HepG2 (cell line): ENCODE measurements around the gene PHLDB1. TPM values are rescaled to one million over a fixed set of nuclear protein-coding genes. Genes with fewer than 3 reads are reported as not detected.

Experiments used
- ATAD3A ChIP-seq: sonication (generic); formaldehyde crosslinking; IDR thresholded peaks from 2 replicates; pipeline ENCODE4 v1.4.0; 2020; ENCODE audit warnings: missing genetic modification reagents
- BRCA1 ChIP-seq: sonication (generic); formaldehyde crosslinking; IDR thresholded peaks from 2 replicates; pipeline ENCODE4 v1.4.0; 2020; ENCODE audit warnings: missing genetic modification reagents
- HMG20A ChIP-seq: IDR thresholded peaks from 2 replicates; pipeline ENCODE4 v1.6.1; 2016; ENCODE audit warnings: borderline replicate concordance
- HNF4G ChIP-seq, 2 experiments: sonication (generic) in 1 of 2; formaldehyde crosslinking in 1 of 2; IDR thresholded peaks; 2 replicates each; pipeline versions ENCODE4 v1.4.0 to v1.6.1; 2011 to 2020; ENCODE audit warnings: borderline replicate concordance in 2 of 2, low read depth in 2 of 2, mild to moderate bottlenecking in 2 of 2, low read length in 1 of 2, missing genetic modification reagents in 1 of 2, moderate library complexity in 1 of 2
- KDM5A ChIP-seq: fragments of 200-600 bp; sonication (generic); IDR thresholded peaks from 2 replicates; pipeline ENCODE4 v1.7.0; 2018; ENCODE audit warnings: antibody characterized with exemption, mild to moderate bottlenecking, low read length, borderline replicate concordance
- KLF6 ChIP-seq: IDR thresholded peaks from 2 replicates; pipeline ENCODE4 v1.8.0; 2016; ENCODE audit warnings: missing biosample characterization, missing genetic modification reagents
- MED13 ChIP-seq: sonication (generic); formaldehyde crosslinking; IDR thresholded peaks from 2 replicates; pipeline ENCODE4 v1.5.0; 2020; ENCODE audit warnings: missing genetic modification reagents
- MIER3 ChIP-seq: IDR thresholded peaks from 2 replicates; pipeline ENCODE4 v1.6.1; 2016; ENCODE audit warnings: missing compliant biosample characterization, borderline replicate concordance
- NCOA5 ChIP-seq: sonication (generic); formaldehyde crosslinking; IDR thresholded peaks from 2 replicates; pipeline ENCODE4 v1.4.0; 2020; ENCODE audit warnings: missing genetic modification reagents
- NCOR1 ChIP-seq: fragments of 200-600 bp; sonication (generic); IDR thresholded peaks from 2 replicates; pipeline ENCODE4 v1.7.0; 2017; ENCODE audit warnings: antibody characterized with exemption, low read length, borderline replicate concordance
- NFKB2 ChIP-seq: sonication (generic); formaldehyde crosslinking; IDR thresholded peaks from 2 replicates; pipeline ENCODE4 v1.4.0; 2020; ENCODE audit warnings: missing genetic modification reagents, borderline replicate concordance
- NR0B2 ChIP-seq: sonication (generic); formaldehyde crosslinking; IDR thresholded peaks from 2 replicates; pipeline ENCODE4 v1.4.0; 2020; ENCODE audit warnings: mild to moderate bottlenecking, missing genetic modification reagents
- NR2F6 ChIP-seq, 2 experiments: IDR thresholded peaks; 2 replicates each; pipeline ENCODE4 v1.6.1; 2016; ENCODE audit warnings: antibody characterized with exemption in 1 of 2, mild to moderate bottlenecking in 1 of 2
- RBM39 ChIP-seq: fragments of 200-400 bp; formaldehyde crosslinking; IDR thresholded peaks from one replicate; pipeline ENCODE4 v1.6.1; 2018; ENCODE audit warnings: antibody characterized with exemption, mild to moderate bottlenecking, low read depth, low read length; ENCODE audit not compliant: poor library complexity, severe bottlenecking
- SALL2 ChIP-seq: sonication (generic); formaldehyde crosslinking; IDR thresholded peaks from 2 replicates; pipeline ENCODE4 v1.8.1; 2023; ENCODE audit warnings: mild to moderate bottlenecking, missing genetic modification reagents, inconsistent platforms
- SAP130 ChIP-seq: IDR thresholded peaks from 2 replicates; pipeline ENCODE4 v1.6.1; 2016; ENCODE audit warnings: low read depth
- SNAPC4 ChIP-seq: sonication (generic); formaldehyde crosslinking; IDR thresholded peaks from 2 replicates; pipeline ENCODE4 v1.4.0; 2020; ENCODE audit warnings: mild to moderate bottlenecking, missing genetic modification reagents
- SOX6 ChIP-seq, 2 experiments: fragments of 450-650 bp in 1 of 2; sonication (generic) in 1 of 2; formaldehyde crosslinking in 1 of 2; IDR thresholded peaks; 2 replicates each; pipeline versions ENCODE4 v1.4.0 to v1.6.1; 2017 to 2020; ENCODE audit warnings: antibody characterized with exemption in 1 of 2, mild to moderate bottlenecking in 1 of 2, missing genetic modification reagents in 1 of 2
- SP2 ChIP-seq: sonication (generic); formaldehyde crosslinking; IDR thresholded peaks from 2 replicates; pipeline ENCODE4 v1.5.1; 2020; ENCODE audit warnings: mild to moderate bottlenecking, missing genetic modification reagents
- SSRP1 ChIP-seq: IDR thresholded peaks from 2 replicates; pipeline ENCODE4 v1.6.1; 2016; ENCODE audit warnings: control low read depth
- TBP ChIP-seq: sonication (generic); formaldehyde crosslinking; IDR thresholded peaks from 2 replicates; pipeline ENCODE4 v1.5.0; 2020; ENCODE audit warnings: missing genetic modification reagents
- ZNF660 ChIP-seq: sonication (generic); formaldehyde crosslinking; IDR thresholded peaks from 2 replicates; pipeline ENCODE4 v1.5.1; 2020; ENCODE audit warnings: mild to moderate bottlenecking, low read depth, missing genetic modification reagents, borderline replicate concordance
- ZNF761 ChIP-seq: sonication (generic); formaldehyde crosslinking; conservative IDR thresholded peaks from 2 replicates; pipeline ENCODE4 v1.4.0; 2020; ENCODE audit warnings: mild to moderate bottlenecking, missing genetic modification reagents
- ZNF768 ChIP-seq: sonication (generic); formaldehyde crosslinking; IDR thresholded peaks from 2 replicates; pipeline ENCODE4 v1.4.0; 2020; ENCODE audit warnings: missing genetic modification reagents
- ZSCAN29 ChIP-seq: sonication (generic); formaldehyde crosslinking; conservative IDR thresholded peaks from 2 replicates; pipeline ENCODE4 v1.4.0; 2020; ENCODE audit warnings: mild to moderate bottlenecking, missing genetic modification reagents
- polyA plus RNA-seq, 8 experiments: library from polyadenylated mRNA; depleted of rRNA in 3 of 8; stranded (reverse) in 7 of 8; unstranded in 1 of 8; fragments of >200 nt; fragmentation: Illumina TruSeq in 4 of 8; extraction: Trizol in 4 of 8; gene quantifications; 2 replicates each; pipeline versions ENCODE4 v1.2.1 to v1.2.3, GENCODE V29; 2011 to 2016; ENCODE audit warnings: low read depth in 4 of 8, missing spikeins in 1 of 8, mixed read lengths in 1 of 8; ENCODE audit not compliant: insufficient read depth in 1 of 8
- total RNA-seq, 5 experiments: library from RNA; depleted of rRNA; stranded (reverse); fragments of >200 nt; fragmentation: Illumina TruSeq; extraction: Trizol; gene quantifications; 2 replicates each; pipeline ENCODE4 v1.2.3, GENCODE V29; 2016; ENCODE audit warnings: low read depth in 1 of 5

The PHLDB1 gene
- total and polyA plus RNA-seq, 2 of the 13 experiments (the other 11 are each of a cell fraction or from before 2014, with no cell fraction given) = 13.8 to 14.2 TPM

GRCh38 chr11:118621071-118621783, 13.8 kb downstream of the PHLDB1 start (continued):
- TF ChIP-seq BRCA1 (no peak), KLF6 (CRISPR knock-in tag) (0 out of 2 replicates have a peak, but pooled peaks have one; percentile 10), SALL2 (0 out of 2 replicates have a peak, but pooled peaks have one; percentile 14), ZSCAN29 (CRISPR knock-in tag) (no peak), NCOA5 (CRISPR knock-in tag) (no peak), RBM39 (peak; percentile 41), SOX6 (IDR thresholded peaks at IDR 0.05) (no peak), SOX6 (CRISPR knock-in tag; IDR thresholded peaks at IDR 0.05) (peak; percentile 10; the same call in 1 of the 2 replicates), ZNF768 (no peak), HNF4G (IDR thresholded peaks at IDR 0.05; ENCODE audit: borderline replicate concordance, low read depth, low read length) (no peak), HNF4G (CRISPR knock-in tag; IDR thresholded peaks at IDR 0.05; ENCODE audit: borderline replicate concordance, low read depth) (no peak), NR2F6 (IDR thresholded peaks at IDR 0.05) (no peak), NR2F6 (CRISPR knock-in tag; IDR thresholded peaks at IDR 0.05) (no peak), NR0B2 (CRISPR knock-in tag) (0 out of 2 replicates have a peak, but pooled peaks have one; percentile 53), NCOR1 (0 out of 2 replicates have a peak, but pooled peaks have one; percentile 11), SAP130 (CRISPR knock-in tag) (peak; percentile 5; the same call in 1 of the 2 replicates), ZNF761 (CRISPR knock-in tag) (no peak), ATAD3A (CRISPR knock-in tag) (no peak), SP2 (CRISPR knock-in tag) (peak; percentile 49), MIER3 (no peak), TBP (CRISPR knock-in tag) (no peak), ZNF660 (CRISPR knock-in tag) (no peak), SNAPC4 (CRISPR knock-in tag) (no peak), SSRP1 (CRISPR knock-in tag) (peak; percentile 6; the same call in 1 of the 2 replicates), KDM5A (peak; percentile 57; the same call in 1 of the 2 replicates), HMG20A (CRISPR knock-in tag) (no peak), NFKB2 (CRISPR knock-in tag) (no peak), MED13 (CRISPR knock-in tag) (0 out of 2 replicates have a peak, but pooled peaks have one; percentile 22)
